Keratinocyte (primary cell): ENCODE data around the gene MYH9. TPM values are rescaled to one million over a fixed set of nuclear protein-coding genes. Genes with fewer than 3 reads are reported as not detected.
A peak's percentile ranks its signal among the peaks of the same experiment; 100 is the strongest.

Experiments
- DNase-seq: peaks from one replicate; pipeline ENCODE4 v3.0.0-alpha.2; 2011; ENCODE audit warnings: low read depth, missing footprints, low spot score
- FAIRE-seq: peaks from 2 replicates; lab custom pipeline; 2011; peaks lifted over from hg19 to GRCh38; lab: Jason Lieb, UNC
- H2AFZ ChIP-seq: 2 replicates; pipeline ENCODE4 v1.6.0; 2012; ENCODE audit warnings: low read length, control low read depth, inconsistent platforms; ENCODE audit not compliant: control insufficient read depth
- H3K27ac ChIP-seq: 2 replicates; pipeline ENCODE4 v1.5.1; 2011; ENCODE audit warnings: low read length; ENCODE audit not compliant: control insufficient read depth, insufficient read depth
- H3K27me3 ChIP-seq: 3 replicates; pipeline ENCODE4 v1.6.0; 2011; ENCODE audit warnings: low read length; ENCODE audit not compliant: control insufficient read depth, insufficient read depth; ENCODE audit errors: extremely low read depth
- H3K36me3 ChIP-seq, 2 experiments: 2 replicates in 1 of 2; 3 replicates in 1 of 2; pipeline ENCODE4 v1.5.1; 2011; ENCODE audit warnings: low read length in 2 of 2, mild to moderate bottlenecking in 1 of 2; ENCODE audit not compliant: control insufficient read depth in 2 of 2, insufficient read depth in 2 of 2; ENCODE audit errors: extremely low read depth in 1 of 2
- H3K4me1 ChIP-seq: 3 replicates; pipeline ENCODE4 v1.5.1; 2011; ENCODE audit warnings: low read length; ENCODE audit not compliant: control insufficient read depth, insufficient read depth; ENCODE audit errors: extremely low read depth
- H3K4me2 ChIP-seq: 3 replicates; pipeline ENCODE4 v1.6.0; 2011; ENCODE audit warnings: low read depth, low read length; ENCODE audit not compliant: control insufficient read depth, insufficient read depth; ENCODE audit errors: extremely low read depth
- H3K4me3 ChIP-seq, 3 experiments: fragments of 200-600 bp in 1 of 3; sonication (generic) in 1 of 3; 2 replicates in 2 of 3; 3 replicates in 1 of 3; pipeline ENCODE4 v1.5.1; 2011 to 2016; ENCODE audit warnings: low read length in 3 of 3, mild to moderate bottlenecking in 3 of 3, control low read depth in 2 of 3, inconsistent platforms in 1 of 3, low read depth in 1 of 3, mixed read lengths in 1 of 3, mixed run types in 1 of 3, moderate library complexity in 1 of 3; ENCODE audit not compliant: control insufficient read depth in 2 of 3, insufficient read depth in 2 of 3; ENCODE audit errors: extremely low read depth in 1 of 3
- H3K79me2 ChIP-seq: 2 replicates; pipeline ENCODE4 v1.6.0; 2012; ENCODE audit warnings: low read length; ENCODE audit not compliant: control insufficient read depth, insufficient read depth
- H3K9ac ChIP-seq: 3 replicates; pipeline ENCODE4 v1.6.0; 2011; ENCODE audit warnings: low read length; ENCODE audit not compliant: control insufficient read depth, insufficient read depth; ENCODE audit errors: extremely low read depth
- H3K9me1 ChIP-seq: 3 replicates; pipeline ENCODE4 v1.6.0; 2011; ENCODE audit warnings: low read length; ENCODE audit not compliant: control insufficient read depth, insufficient read depth; ENCODE audit errors: extremely low read depth
- H3K9me3 ChIP-seq: 2 replicates; pipeline ENCODE4 v1.5.1; 2012; ENCODE audit warnings: low read depth, low read length; ENCODE audit not compliant: control insufficient read depth
- H4K20me1 ChIP-seq: 3 replicates; pipeline ENCODE4 v1.6.0; 2011; ENCODE audit warnings: low read length; ENCODE audit not compliant: control insufficient read depth, insufficient read depth; ENCODE audit errors: extremely low read depth
- CTCF ChIP-seq, 3 experiments: IDR thresholded peaks in 1 of 3; conservative IDR thresholded peaks in 1 of 3; optimal IDR thresholded peaks in 1 of 3; 2 replicates in 2 of 3; 3 replicates in 1 of 3; pipeline versions ENCODE3 to v1.5.1; 2011; ENCODE audit warnings: low read length in 3 of 3, mild to moderate bottlenecking in 3 of 3, moderate library complexity in 2 of 3, control low read depth in 1 of 3, inconsistent platforms in 1 of 3; ENCODE audit not compliant: insufficient read depth in 2 of 3; ENCODE audit errors: extremely low read depth in 1 of 3
- EZH2 ChIP-seq: IDR thresholded peaks from one replicate; pipeline ENCODE4 v1.6.1; 2012; ENCODE audit warnings: inconsistent platforms, mild to moderate bottlenecking, low read length, moderate library complexity
- dilution Hi-C: fragments of 300-500 bp; cut with MboI; formaldehyde crosslinking; loops from one replicate; pipeline ENCODE4 v1.7.0; 2020; ENCODE audit warnings: low sequenced_read_pairs; ENCODE audit not compliant: extremely low pct_ligation_motif_present
- polyA plus RNA-seq, 5 experiments: library from polyadenylated mRNA; depleted of rRNA in 3 of 5; stranded (reverse) in 3 of 5; stranded (forward) in 1 of 5; unstranded in 1 of 5; fragments of >200 nt; gene quantifications; 1 replicate in 1 of 5; 2 replicates in 3 of 5; 3 replicates in 1 of 5; pipeline versions ENCODE4 v1.2.1 to v1.2.3, GENCODE V29; 2011 to 2012; ENCODE audit warnings: missing spikeins in 2 of 5, low read depth in 1 of 5, low replicate concordance in 1 of 5

Gene MYH9
- polyA plus RNA-seq, 1 donor (not counting 4 experiments of a cell fraction or from before 2014, with no cell fraction given) = 351 TPM

DNA sequence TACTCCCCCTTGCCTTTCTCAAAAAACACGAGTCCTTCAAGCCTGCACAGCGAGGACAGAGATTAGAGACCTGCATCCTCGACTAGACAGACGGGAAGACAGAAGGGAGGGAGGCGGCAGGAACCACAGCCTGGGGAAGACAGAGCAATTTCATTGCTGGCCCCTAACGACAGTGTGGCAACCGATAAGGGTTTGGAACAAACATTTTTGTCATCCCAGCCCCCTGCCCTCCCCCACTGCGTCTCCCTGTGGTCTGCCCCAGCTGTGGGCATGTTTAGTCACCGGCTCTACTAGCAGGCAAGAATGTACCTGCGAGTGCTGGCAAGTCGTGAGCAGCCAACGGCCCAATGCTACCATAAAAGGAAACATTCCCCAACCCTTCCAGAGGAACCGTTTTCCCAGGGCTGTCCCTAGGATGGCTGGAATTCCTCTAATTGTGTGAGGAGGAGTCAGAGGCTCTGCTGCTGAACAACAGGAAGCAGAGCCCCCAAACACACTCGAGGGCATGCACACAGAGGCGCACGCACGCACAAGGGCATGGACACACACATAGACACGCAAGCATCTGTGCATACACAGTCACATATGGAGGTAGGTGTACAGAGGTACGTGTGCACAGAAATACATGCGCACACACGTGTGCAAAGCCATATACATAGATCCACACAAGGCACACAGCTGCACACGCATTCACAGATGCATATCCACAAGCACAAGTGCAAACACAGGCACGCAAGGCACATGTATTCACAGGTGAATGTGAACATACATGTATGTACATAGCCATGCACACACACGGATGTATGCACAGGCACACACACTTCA lies 58.3 kb downstream of the MYH9 start:
- Histone ChIP-seq H2AFZ (no peak overlapping the region), H3K36me3 (peaks cover 23 to 72% of the 10 kb centered on the region in 2 experiments), H3K4me3 (peak overlapping the region in 2 of 3 experiments; percentile 19 to 53), H3K27me3 (no peaks in the 10 kb centered on the region), H3K9me1 (no peaks in the 10 kb centered on the region), H3K4me2 (peak overlapping the region; percentile 89), H3K4me1 (peaks cover 100% of the 10 kb centered on the region), H4K20me1 (no peaks in the 10 kb centered on the region), H3K27ac (peak overlapping the region; percentile 96), H3K79me2 (peaks cover 71% of the 10 kb centered on the region), H3K9me3 (no peaks in the 10 kb centered on the region), H3K9ac (peak overlapping the region; percentile 85)
- dilution Hi-C loops = no loop called here
- FAIRE-seq = peak; percentile 96
- DNase-seq = peak; percentile 95
- TF ChIP-seq CTCF (optimal IDR thresholded peaks at IDR 0.05 in 1 of 3, IDR thresholded peaks at IDR 0.05 in 1 of 3, conservative IDR thresholded peaks at IDR 0.05 in 1 of 3; ENCODE audit: extremely low read depth in 1 of 3, insufficient read depth in 2 of 3, low read length in 3 of 3) = no peak
- TF ChIP-seq EZH2 = no peak

DNA sequence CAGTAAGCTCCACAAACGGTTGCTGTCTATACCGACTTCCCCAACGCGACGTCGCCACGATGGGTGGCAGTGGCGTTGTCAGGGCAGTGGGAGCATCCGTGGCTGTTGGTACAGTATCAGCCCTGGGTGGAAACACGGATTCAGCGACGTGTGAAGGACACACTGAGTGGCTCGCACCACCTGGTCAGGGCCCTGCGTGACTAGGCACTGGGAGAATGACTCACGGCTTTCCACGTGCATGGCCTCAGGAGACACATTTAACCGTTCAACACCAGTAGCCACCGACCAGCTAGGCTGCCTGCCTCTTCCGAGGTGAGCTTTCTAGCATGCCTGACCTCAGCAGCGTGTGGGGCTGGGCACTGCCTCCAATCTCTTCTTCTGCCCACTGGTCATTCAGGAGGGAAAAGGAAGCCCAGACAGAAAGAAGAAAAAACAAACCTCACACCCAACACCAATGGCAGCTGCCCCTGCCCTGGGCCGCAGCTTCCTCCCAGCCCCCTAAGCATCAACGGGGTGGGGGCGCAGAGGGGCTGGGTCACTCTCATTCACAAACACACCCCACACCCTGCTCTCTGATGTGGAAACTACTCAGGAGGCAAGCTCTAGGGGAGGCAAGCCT lies 59.0 kb downstream of the MYH9 start:
- Histone ChIP-seq H3K4me2 (peak overlapping the region; percentile 89), H2AFZ (no peak overlapping the region), H3K9me3 (no peaks in the 10 kb centered on the region), H3K9me1 (no peaks in the 10 kb centered on the region), H3K27me3 (no peaks in the 10 kb centered on the region), H3K36me3 (peaks cover 27 to 73% of the 10 kb centered on the region in 2 experiments), H3K9ac (peak overlapping the region; percentile 85), H3K4me3 (peak overlapping the region in 2 of 3 experiments; percentile 19 to 53), H3K79me2 (peaks cover 73% of the 10 kb centered on the region), H3K4me1 (peaks cover 100% of the 10 kb centered on the region), H3K27ac (peak overlapping the region; percentile 96), H4K20me1 (no peaks in the 10 kb centered on the region)
- TF ChIP-seq EZH2 (no peak), CTCF (optimal IDR thresholded peaks at IDR 0.05 in 1 of 3, IDR thresholded peaks at IDR 0.05 in 1 of 3, conservative IDR thresholded peaks at IDR 0.05 in 1 of 3; ENCODE audit: extremely low read depth in 1 of 3, insufficient read depth in 2 of 3, low read length in 3 of 3) (no peak)
- dilution Hi-C loops = no loop called here
- peak; percentile 68 for FAIRE-seq
- peak; percentile 84 for DNase-seq
